IPS-15b (cell line): Measurements from ENCODE around the gene AATF.
A peak's percentile ranks its signal among the peaks of the same experiment; 100 is the strongest.

Experiments used
- H3K27me3 ChIP-seq: one replicate; pipeline ENCODE4 v1.6.1; 2013; ENCODE audit warnings: low read length; ENCODE audit not compliant: control insufficient read depth, insufficient read depth
- H3K36me3 ChIP-seq: one replicate; pipeline ENCODE4 v1.6.1; 2013; ENCODE audit warnings: low read length; ENCODE audit not compliant: control insufficient read depth, insufficient read depth
- H3K4me1 ChIP-seq: one replicate; pipeline ENCODE4 v1.6.1; 2013; ENCODE audit warnings: mild to moderate bottlenecking, low read length; ENCODE audit not compliant: control insufficient read depth, insufficient read depth
- H3K4me3 ChIP-seq: one replicate; pipeline ENCODE4 v1.5.1; 2013; ENCODE audit warnings: low read depth, low read length
- H3K9ac ChIP-seq: one replicate; pipeline ENCODE4 v1.6.1; 2013; ENCODE audit warnings: low read depth, mild to moderate bottlenecking, low read length
- H3K9me3 ChIP-seq: one replicate; pipeline ENCODE4 v1.6.1; 2013; ENCODE audit warnings: mild to moderate bottlenecking, low read length; ENCODE audit not compliant: control insufficient read depth, insufficient read depth

AATF gene

DNA sequence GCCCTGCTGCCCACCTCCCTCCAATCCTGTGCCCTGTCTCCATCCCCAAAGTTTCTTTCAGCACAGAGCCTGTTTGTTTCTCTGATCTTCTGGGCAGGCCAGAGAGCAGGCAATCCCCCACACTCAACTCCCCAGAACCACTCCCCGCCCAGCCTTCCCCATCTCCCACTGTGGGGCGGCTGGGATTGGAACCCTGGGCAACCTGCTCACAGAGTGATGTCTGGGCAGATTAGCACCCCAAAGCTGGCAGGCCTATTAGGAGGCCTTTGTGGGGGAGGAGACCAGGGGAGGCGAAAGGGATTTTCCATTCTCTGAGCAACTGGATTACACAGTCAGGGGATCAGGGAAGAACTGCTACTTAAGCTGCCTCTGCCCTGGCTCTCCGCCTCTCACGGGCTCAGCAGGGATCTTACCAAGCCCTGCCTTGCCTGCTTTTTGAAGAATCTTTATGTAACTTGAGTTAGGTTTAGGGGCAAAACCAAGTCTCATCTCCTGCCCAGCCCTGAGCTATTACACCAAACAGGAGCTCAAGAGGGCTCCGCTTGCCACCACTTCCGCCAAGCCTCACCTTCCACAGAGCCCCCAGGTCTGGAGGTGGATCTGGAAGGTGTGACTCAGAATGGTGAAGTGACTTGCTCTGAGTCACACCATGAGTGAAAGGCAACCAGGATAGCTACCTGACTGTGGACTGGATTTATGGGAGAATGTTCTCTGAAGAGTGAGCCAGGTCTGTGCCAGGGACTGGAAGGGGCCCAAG is 27.5 kb upstream of the AATF start:
- Histone ChIP-seq H3K4me3 (no peak overlapping the region), H3K36me3 (no peaks in the 10 kb centered on the region), H3K9me3 (no peaks in the 10 kb centered on the region), H3K27me3 (peaks cover 8% of the 10 kb centered on the region), H3K4me1 (peaks cover 39% of the 10 kb centered on the region), H3K9ac (no peak overlapping the region)

DNA sequence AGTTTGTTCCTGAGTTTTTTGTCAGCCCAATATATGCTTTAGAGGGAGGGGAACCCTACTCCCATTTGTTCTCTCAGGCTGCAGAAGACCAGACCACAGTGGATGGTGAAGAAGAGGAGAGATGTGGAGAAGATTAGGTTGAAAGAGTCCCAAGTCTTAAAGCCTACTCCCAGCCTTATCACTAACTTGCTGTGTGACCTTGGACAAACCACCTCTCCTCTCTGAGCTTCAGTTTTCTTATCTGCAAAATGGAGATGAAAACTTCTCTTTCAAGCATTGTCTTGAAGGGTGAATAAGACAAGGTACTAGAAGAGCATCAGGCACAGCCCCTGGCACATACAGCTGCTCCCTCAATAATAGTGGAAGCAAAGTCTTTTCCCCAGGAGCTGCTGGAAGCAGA is 26.6 kb upstream of the AATF start:
- peaks cover 39% of the 10 kb centered on the region for H3K4me1 ChIP-seq
- no peak overlapping the region for H3K4me3 ChIP-seq

DNA sequence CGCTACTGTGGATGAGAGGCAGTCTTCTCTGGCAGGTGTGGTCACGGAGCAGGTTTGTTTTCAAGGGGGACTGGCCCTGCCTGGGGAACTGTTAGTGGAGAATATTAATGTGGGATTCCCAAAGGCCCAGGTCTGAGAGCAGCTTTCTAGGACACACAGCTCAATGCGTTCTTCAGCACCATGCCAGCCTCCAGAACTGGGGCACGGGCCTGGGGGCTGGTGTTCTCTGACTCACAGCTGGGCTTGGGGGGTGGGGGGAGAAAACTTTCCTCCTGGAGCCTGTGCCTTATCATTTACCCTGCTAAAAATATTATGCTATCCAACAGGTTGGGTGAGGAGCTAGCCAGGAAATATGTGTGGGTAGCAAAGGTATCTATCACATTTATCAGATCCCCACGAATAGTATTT is 24.9 kb upstream of the AATF start:
- Histone ChIP-seq H3K4me3 (no peak overlapping the region), H3K27me3 (peaks cover 28% of the 10 kb centered on the region), H3K36me3 (no peaks in the 10 kb centered on the region), H3K4me1 (peaks cover 41% of the 10 kb centered on the region), H3K9ac (no peak overlapping the region), H3K9me3 (no peaks in the 10 kb centered on the region)

More for the DNA sequence above, 26.6 kb upstream of the AATF start:
- Histone ChIP-seq H3K27me3 (peaks cover 13% of the 10 kb centered on the region), H3K9ac (no peak overlapping the region), H3K9me3 (no peaks in the 10 kb centered on the region), H3K36me3 (no peaks in the 10 kb centered on the region)

DNA sequence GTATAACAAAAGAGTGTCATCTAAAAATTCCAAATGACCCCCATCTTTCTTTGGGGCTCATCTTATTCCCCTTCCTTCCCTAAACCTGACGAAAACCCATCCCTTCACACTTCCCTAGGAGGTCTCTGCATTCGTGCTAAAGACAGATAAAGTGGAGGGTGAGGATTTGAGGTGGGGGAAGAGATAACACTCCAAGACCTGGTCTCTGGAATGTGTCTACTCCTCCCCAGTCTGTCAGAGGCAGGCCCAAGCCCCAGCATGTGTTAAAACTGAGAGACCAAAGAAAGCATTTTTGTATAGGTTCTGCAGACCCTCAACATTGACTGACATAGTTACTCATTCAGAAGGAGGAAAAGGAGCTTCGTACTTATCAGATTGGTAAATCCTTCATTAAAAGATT is 22.5 kb upstream of the AATF start:
- Histone ChIP-seq H3K9me3 (no peaks in the 10 kb centered on the region), H3K9ac (no peak overlapping the region), H3K4me3 (no peak overlapping the region), H3K27me3 (peaks cover 53% of the 10 kb centered on the region), H3K36me3 (no peaks in the 10 kb centered on the region), H3K4me1 (peaks cover 32% of the 10 kb centered on the region)

DNA sequence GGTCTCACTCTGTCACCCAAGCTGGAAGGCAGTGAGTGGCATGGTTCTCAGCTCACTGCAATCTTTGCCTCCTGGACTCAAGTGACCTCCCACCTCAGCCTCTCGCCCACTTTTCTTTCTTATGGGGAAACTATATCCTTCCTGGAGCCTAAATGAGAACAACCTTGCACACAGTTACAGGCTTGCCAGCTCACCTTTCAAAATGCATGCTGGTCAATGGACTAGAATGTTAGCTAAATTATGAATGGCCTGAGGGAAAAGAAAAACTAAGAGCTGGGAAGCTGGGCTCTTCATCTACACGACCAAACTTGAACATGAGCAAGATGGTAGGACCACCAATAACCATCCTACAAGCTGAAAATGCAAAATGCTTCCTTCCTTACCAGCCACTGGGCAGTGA is 22.1 kb upstream of the AATF start:
- Histone ChIP-seq H3K27me3 (peaks cover 57% of the 10 kb centered on the region), H3K9ac (no peak overlapping the region), H3K4me1 (peaks cover 28% of the 10 kb centered on the region), H3K4me3 (no peak overlapping the region), H3K9me3 (no peaks in the 10 kb centered on the region), H3K36me3 (no peaks in the 10 kb centered on the region)

DNA sequence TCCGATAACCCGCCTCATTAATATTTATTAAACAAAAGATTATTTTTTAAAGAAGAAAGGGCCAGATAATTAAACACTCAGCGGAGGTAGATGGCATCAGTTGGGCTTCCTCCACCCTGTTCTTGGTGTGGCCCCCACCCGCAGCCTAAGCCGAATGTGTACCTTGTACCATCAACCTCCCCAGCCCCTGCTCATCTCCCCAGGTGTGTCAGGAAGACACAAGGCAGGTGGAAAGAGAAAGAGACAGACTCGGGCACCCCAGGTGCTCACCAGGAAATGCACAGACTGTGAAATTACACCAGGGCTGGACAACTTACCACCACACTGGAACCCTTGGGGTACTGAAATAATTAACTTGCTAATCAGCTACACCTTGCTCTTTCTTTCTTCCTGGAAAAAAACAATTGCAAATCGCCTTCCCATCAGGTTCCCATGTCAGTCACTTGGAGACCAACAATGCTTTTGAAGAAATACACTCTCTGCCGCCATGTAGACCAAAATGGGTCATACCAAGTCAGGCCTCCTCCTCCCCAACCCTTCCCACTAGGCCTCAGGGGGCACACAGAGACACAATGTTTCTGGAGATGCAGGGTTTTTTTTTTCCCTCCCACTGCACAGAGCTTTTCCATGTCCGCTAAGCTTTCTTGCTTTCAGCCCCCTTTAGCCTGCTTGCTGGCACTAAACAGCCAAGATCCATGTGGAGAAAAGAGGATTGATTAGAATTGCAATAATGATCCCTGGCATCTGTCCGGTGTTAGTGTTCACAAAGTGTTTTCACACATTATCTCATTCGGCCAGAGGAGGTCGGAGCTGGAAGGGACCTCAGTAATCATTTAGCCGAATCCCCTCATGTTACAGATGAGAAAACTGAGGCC is 20.0 kb upstream of the AATF start:
- H3K4me3 ChIP-seq = peak overlapping the region; percentile 43
- no peak overlapping the region for H3K9ac ChIP-seq
- no peaks in the 10 kb centered on the region for H3K36me3 ChIP-seq
- peaks cover 31% of the 10 kb centered on the region for H3K4me1 ChIP-seq
- peaks cover 75% of the 10 kb centered on the region for H3K27me3 ChIP-seq
- H3K9me3 ChIP-seq = no peaks in the 10 kb centered on the region

DNA sequence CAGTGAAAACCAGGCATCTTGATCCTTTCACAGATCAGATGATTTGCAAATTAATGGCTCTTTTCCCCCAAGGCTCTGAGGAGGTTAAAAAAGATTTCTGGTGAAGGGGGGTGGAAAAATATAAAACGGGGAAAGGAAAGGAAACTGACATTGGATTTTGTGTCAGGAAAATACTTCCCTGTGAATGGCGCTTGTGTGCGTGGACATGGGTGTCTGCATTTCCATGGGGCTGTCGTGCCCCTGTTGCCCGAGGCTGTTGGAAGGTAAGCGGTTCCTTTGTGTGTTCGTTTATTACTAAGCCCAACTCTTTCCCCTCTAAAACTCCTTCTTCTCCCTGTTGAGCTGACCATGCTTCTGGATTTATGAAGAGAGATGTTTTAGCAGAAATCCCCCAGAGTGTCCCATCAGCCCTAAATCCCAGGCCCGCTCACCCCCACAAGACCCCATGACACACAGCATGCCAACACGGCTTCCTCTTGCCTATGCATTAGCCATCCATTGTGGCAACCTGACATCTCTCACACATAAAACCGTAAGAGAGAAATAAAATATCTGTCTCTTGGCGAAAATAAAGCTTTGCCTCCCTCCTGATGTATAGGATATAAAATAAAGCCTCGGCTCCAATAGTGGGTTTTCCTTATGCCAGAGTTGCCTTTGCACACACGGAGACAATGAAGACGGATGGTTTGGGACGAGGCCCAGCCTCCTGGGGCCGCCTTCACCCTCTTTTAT is 18.7 kb upstream of the AATF start:
- Histone ChIP-seq H3K36me3 (no peaks in the 10 kb centered on the region), H3K27me3 (peaks cover 88% of the 10 kb centered on the region), H3K9ac (no peak overlapping the region), H3K4me3 (no peak overlapping the region), H3K9me3 (no peaks in the 10 kb centered on the region), H3K4me1 (peaks cover 31% of the 10 kb centered on the region)

DNA sequence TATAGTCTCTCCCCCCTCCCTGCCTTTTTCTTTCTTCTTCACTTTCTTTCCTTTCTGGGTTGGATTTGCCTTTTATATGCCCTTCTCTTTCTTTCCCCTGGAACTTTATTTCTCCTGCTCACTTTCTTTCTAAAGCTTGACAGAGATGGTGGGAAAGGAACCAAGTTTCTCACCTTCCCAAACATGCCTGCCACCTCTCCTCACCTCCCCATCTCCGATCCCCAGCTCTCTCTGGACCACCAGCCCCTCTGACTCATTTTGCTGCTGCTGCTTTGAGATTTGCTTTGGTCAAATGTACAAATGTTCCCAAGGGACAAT is 18.2 kb upstream of the AATF start:
- Histone ChIP-seq H3K27me3 (peaks cover 89% of the 10 kb centered on the region), H3K4me3 (peak overlapping the region; percentile 43), H3K9me3 (no peaks in the 10 kb centered on the region), H3K36me3 (no peaks in the 10 kb centered on the region), H3K4me1 (peaks cover 31% of the 10 kb centered on the region), H3K9ac (no peak overlapping the region)

DNA sequence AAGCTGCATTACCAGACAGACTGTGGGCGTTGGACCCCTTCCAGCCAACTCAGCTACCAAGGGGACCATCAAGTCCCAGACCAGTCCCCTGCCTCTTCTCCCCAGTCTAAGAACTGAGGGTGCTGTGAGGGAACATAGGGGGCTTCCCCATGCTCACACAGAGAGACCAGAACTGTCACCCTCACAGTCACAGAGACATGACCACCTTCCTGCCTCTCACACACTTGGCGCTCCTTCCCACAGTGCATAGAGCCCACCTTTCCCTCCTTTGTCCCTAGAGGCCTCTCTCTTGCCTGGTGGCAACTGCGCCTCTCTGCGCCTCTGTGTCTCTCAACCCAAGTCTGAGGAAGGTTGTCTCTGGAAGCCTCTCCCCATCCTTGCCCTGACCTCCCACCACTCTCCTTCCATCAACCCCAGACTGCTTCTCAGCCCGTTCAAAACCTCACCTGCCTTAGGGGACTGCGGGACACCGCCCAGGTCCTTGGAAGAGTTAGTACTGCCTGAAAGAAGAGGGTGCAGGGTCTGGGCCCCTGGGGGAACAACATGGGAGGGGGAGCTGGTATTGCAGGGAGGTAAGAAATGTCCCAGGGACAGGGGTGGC is 17.6 kb upstream of the AATF start:
- H3K4me3 ChIP-seq = peak overlapping the region; percentile 43
- peaks cover 31% of the 10 kb centered on the region for H3K4me1 ChIP-seq
- H3K27me3 ChIP-seq = peaks cover 93% of the 10 kb centered on the region
- no peaks in the 10 kb centered on the region for H3K9me3 ChIP-seq
- H3K9ac ChIP-seq = no peak overlapping the region
- no peaks in the 10 kb centered on the region for H3K36me3 ChIP-seq

DNA sequence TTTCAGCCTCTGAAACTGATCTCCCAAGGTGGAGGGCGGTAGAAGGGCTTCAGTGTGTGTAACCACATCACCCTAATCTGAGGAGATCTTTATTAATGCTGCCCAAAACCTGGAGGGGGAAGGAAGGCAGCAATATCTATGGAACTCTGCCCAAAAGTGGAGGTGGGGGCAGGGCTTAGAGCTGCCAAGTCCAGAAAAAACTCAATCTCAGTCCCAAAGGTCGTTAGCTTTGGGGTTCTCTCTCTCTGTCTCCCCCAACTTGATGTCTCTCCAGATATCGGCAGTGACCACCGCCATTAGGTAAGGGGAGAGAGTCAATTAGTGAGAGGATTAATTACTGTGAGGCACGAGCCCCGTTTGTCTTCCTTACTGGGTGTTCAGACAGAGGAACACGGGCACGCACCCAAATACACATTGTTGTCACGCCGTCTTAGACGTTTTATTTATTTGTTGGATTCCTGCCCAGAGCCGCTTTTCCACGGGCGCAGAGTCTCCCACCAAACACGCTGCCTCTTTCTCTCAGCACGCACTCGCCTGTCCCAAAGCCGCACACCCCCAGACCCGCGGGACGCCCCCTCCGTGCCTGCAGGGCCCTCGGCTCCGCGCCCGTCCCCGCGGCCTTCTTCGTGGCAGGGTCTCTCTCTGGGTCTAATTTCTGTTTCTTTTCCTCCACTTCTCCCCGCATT is 16.9 kb upstream of the AATF start:
- Histone ChIP-seq H3K9ac (no peak overlapping the region), H3K4me3 (peak overlapping the region; percentile 43), H3K36me3 (no peaks in the 10 kb centered on the region), H3K4me1 (peaks cover 31% of the 10 kb centered on the region), H3K9me3 (no peaks in the 10 kb centered on the region), H3K27me3 (peaks cover 95% of the 10 kb centered on the region)

DNA sequence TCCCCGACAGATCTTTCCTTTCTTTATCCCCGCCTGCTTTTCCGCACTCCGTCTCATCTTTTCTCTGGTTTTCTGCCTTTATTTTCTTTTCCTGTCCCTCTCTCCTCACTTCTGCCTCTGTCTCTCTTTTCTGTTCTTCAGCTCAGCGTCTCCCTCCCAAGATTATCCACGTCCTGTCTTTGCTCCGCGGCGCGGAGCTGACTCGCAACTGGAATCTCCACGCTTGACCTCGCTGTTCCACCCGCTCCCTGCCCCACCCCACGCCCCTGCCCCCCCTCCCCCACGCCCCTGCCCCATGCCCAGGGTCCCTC is 16.4 kb upstream of the AATF start:
- Histone ChIP-seq H3K36me3 (no peaks in the 10 kb centered on the region), H3K9ac (no peak overlapping the region), H3K9me3 (no peaks in the 10 kb centered on the region), H3K4me1 (peaks cover 31% of the 10 kb centered on the region), H3K27me3 (peaks cover 95% of the 10 kb centered on the region), H3K4me3 (peak overlapping the region; percentile 43)
